Nephron (organoid): ENCODE measurements around the gene C11orf24.

Experiments used
- H3K27ac Mint-ChIP-seq, 3 experiments: 2 replicates each; pipeline ENCODE4 v1.8.0; 2020; ENCODE audit warnings: mixed read lengths in 3 of 3, mild to moderate bottlenecking in 2 of 3, moderate library complexity in 1 of 3
- H3K27me3 Mint-ChIP-seq: 2 replicates; pipeline ENCODE4 v1.8.0; 2021; ENCODE audit warnings: low read depth, mild to moderate bottlenecking, moderate library complexity, mixed read lengths
- H3K36me3 Mint-ChIP-seq: 2 replicates; pipeline ENCODE4 v1.8.0; 2020; ENCODE audit warnings: low read depth, mixed read lengths
- H3K4me1 Mint-ChIP-seq: 2 replicates; pipeline ENCODE4 v1.8.0; 2020; ENCODE audit warnings: mixed read lengths
- H3K4me3 Mint-ChIP-seq, 3 experiments: 2 replicates each; pipeline ENCODE4 v1.8.0; 2020; ENCODE audit warnings: mild to moderate bottlenecking in 3 of 3, mixed read lengths in 3 of 3, moderate library complexity in 2 of 3
- H3K9me3 Mint-ChIP-seq: 2 replicates; pipeline ENCODE4 v1.8.0; 2020; ENCODE audit warnings: mixed read lengths
- CTCF ChIP-seq, 3 experiments: fragments of 200-600 bp; sonication (generic); IDR thresholded peaks; one replicate each; pipeline ENCODE4 v1.5.0; 2021; ENCODE audit warnings: antibody characterized with exemption in 3 of 3; ENCODE audit not compliant: unreplicated experiment in 3 of 3

C11orf24 gene

GRCh38 chr11:68313574-68314202 lies 41.9 kb upstream of the C11orf24 start:
- Mint-ChIP-seq H3K36me3 (no peaks in the 10 kb centered on the region), H3K4me3 (peak overlapping the region; percentile 89 to 100 (median 98)), H3K4me1 (peaks cover 54% of the 10 kb centered on the region), H3K27me3 (peaks cover 12% of the 10 kb centered on the region), H3K9me3 (no peaks in the 10 kb centered on the region), H3K27ac (peak overlapping the region; percentile 94 to 98 (median 98))
- TF ChIP-seq CTCF (IDR thresholded peaks at IDR 0.05; ENCODE audit: unreplicated experiment in 3 of 3): no peak

- peak overlapping the region; percentile 89 to 100 (median 98) for H3K4me3 Mint-ChIP-seq
- H3K9me3 Mint-ChIP-seq: no peaks in the 10 kb centered on the region
Measured at GRCh38 chr11:68312780-68313573, 41.2 kb upstream of the C11orf24 start.

GRCh38 chr11:68312117-68312779 lies 40.5 kb upstream of the C11orf24 start, which contains the start of gene LRP5:
TSS of gene LRP5 (plus strand) at chr11:68312591. CDS start at chr11:68312715, 124 bp downstream.
- H3K27ac Mint-ChIP-seq: peak within 1 kb of the TSS; percentile 94 to 98 (median 98)

More at GRCh38 chr11:68312780-68313573, 41.2 kb upstream of the C11orf24 start:
- Mint-ChIP-seq H3K4me1 (peaks cover 54% of the 10 kb centered on the region), H3K27me3 (peaks cover 12% of the 10 kb centered on the region), H3K36me3 (no peaks in the 10 kb centered on the region), H3K27ac (peak overlapping the region; percentile 94 to 98 (median 98))
- TF ChIP-seq CTCF (IDR thresholded peaks at IDR 0.05; ENCODE audit: unreplicated experiment in 3 of 3): no peak

GRCh38 chr11:68311160-68312116 lies 39.7 kb upstream of the C11orf24 start:
- Mint-ChIP-seq H3K9me3 (no peaks in the 10 kb centered on the region), H3K36me3 (no peaks in the 10 kb centered on the region), H3K4me1 (peaks cover 50% of the 10 kb centered on the region), H3K27ac (peak overlapping the region; percentile 18 to 82 (median 71)), H3K4me3 (peak overlapping the region; percentile 69 to 86 (median 85)), H3K27me3 (peaks cover 14% of the 10 kb centered on the region)
- TF ChIP-seq CTCF (IDR thresholded peaks at IDR 0.05; ENCODE audit: unreplicated experiment in 3 of 3): no peak

More at GRCh38 chr11:68312117-68312779, 40.5 kb upstream of the C11orf24 start, which contains the start of gene LRP5:
- H3K4me3 Mint-ChIP-seq: peak within 1 kb of the TSS; percentile 89 to 100 (median 98)
- H3K9me3 Mint-ChIP-seq: no peaks in the 10 kb centered on the region
- no peaks in the 10 kb centered on the region for H3K36me3 Mint-ChIP-seq
- H3K27me3 Mint-ChIP-seq: peaks cover 12% of the 10 kb centered on the region
- peaks cover 54% of the 10 kb centered on the region for H3K4me1 Mint-ChIP-seq
- no peak for TF ChIP-seq CTCF (IDR thresholded peaks at IDR 0.05; ENCODE audit: unreplicated experiment in 3 of 3)

- H3K9me3 Mint-ChIP-seq: no peaks in the 10 kb centered on the region
- peak overlapping the region; percentile 45 to 86 (median 85) for H3K4me3 Mint-ChIP-seq
- H3K27me3 Mint-ChIP-seq: peaks cover 18% of the 10 kb centered on the region
- peaks cover 34% of the 10 kb centered on the region for H3K4me1 Mint-ChIP-seq
- TF ChIP-seq CTCF (IDR thresholded peaks at IDR 0.05; ENCODE audit: unreplicated experiment in 3 of 3): no peak
- H3K27ac Mint-ChIP-seq: peak overlapping the region; percentile 65 to 86 (median 71)
- H3K36me3 Mint-ChIP-seq: no peaks in the 10 kb centered on the region
Measured at GRCh38 chr11:68309621-68310185, 37.9 kb upstream of the C11orf24 start.
